K562 (cell line): Measurements from ENCODE around the gene TSKS. TPM values are rescaled to one million over a fixed set of nuclear protein-coding genes. Genes with fewer than 3 reads are reported as not detected.

Experiments used
- CHD1 ChIP-seq: fragments of 200-600 bp; sonication (generic); IDR thresholded peaks from one replicate; pipeline ENCODE4 v1.6.1; 2012; ENCODE audit warnings: mild to moderate bottlenecking, moderate library complexity, low read length, inconsistent platforms
- CREM ChIP-seq: IDR thresholded peaks from 2 replicates; pipeline ENCODE4 v1.6.1; 2014; ENCODE audit warnings: antibody characterized with exemption, low read depth
- CXXC5 ChIP-seq: fragments of 250-450 bp; sonication (Bioruptor Pico); IDR thresholded peaks from 2 replicates; pipeline ENCODE4 v1.8.0; 2022; ENCODE audit warnings: inconsistent platforms, mild to moderate bottlenecking, moderate library complexity
- E2F6 ChIP-seq, 2 experiments: IDR thresholded peaks; 2 replicates each; pipeline ENCODE4 v1.6.1; 2011; ENCODE audit warnings: borderline replicate concordance in 1 of 2, control low read depth in 1 of 2, low read depth in 1 of 2, low read length in 1 of 2, mild to moderate bottlenecking in 1 of 2, mixed read lengths in 1 of 2, moderate library complexity in 1 of 2; ENCODE audit not compliant: insufficient read depth in 1 of 2, insufficient read length in 1 of 2, poor library complexity in 1 of 2, severe bottlenecking in 1 of 2; ENCODE audit errors: extremely low read depth in 1 of 2
- E2F8 ChIP-seq: fragments of 450-650 bp; IDR thresholded peaks from 2 replicates; pipeline ENCODE4 v1.7.1; 2018; ENCODE audit warnings: mild to moderate bottlenecking, low read depth; ENCODE audit not compliant: partially characterized antibody
- ELF1 ChIP-seq: fragments of 200-800 bp; sonication (Bioruptor generic); IDR thresholded peaks from 2 replicates; pipeline ENCODE4 v1.6.1; 2016; ENCODE audit warnings: missing genetic modification characterization, missing compliant biosample characterization
- EP400 ChIP-seq: fragments of 450-650 bp; IDR thresholded peaks from 2 replicates; pipeline ENCODE4 v1.6.1; 2017; ENCODE audit warnings: antibody characterized with exemption, mild to moderate bottlenecking, moderate library complexity
- FOXJ2 ChIP-seq: fragments of 200-800 bp; sonication (Bioruptor generic); IDR thresholded peaks from 2 replicates; pipeline ENCODE4 v1.6.1; 2016; ENCODE audit warnings: missing genetic modification characterization, missing compliant biosample characterization
- GABPB2 ChIP-seq: fragments of 250-450 bp; sonication (Bioruptor Pico); conservative IDR thresholded peaks from 2 replicates; pipeline ENCODE4 v1.5.1; 2021; ENCODE audit warnings: mild to moderate bottlenecking
- HMGN3 ChIP-seq: IDR thresholded peaks from 2 replicates; pipeline ENCODE4 v1.6.1; 2011; ENCODE audit warnings: borderline replicate concordance, low read depth, mild to moderate bottlenecking, mixed read lengths, low read length; ENCODE audit not compliant: insufficient read length; ENCODE audit errors: extremely low read depth
- MAFG ChIP-seq: fragments of 450-650 bp; conservative IDR thresholded peaks from 2 replicates; pipeline ENCODE4 v1.6.1; 2016; ENCODE audit warnings: missing genetic modification characterization, missing compliant biosample characterization
- MEF2D ChIP-seq: conservative IDR thresholded peaks from 2 replicates; pipeline ENCODE4 v1.6.1; 2016; ENCODE audit warnings: low read depth, missing genetic modification characterization, missing compliant biosample characterization
- NR2C2 ChIP-seq, 2 experiments: fragments of 200-800 bp in 1 of 2; sonication (Bioruptor generic) in 1 of 2; sonication (generic) in 1 of 2; formaldehyde crosslinking in 1 of 2; IDR thresholded peaks; 2 replicates each; pipeline versions ENCODE4 v1.6.1 to v1.8.0; 2016 to 2022; ENCODE audit warnings: mild to moderate bottlenecking in 1 of 2, missing compliant biosample characterization in 1 of 2, missing genetic modification characterization in 1 of 2, missing genetic modification reagents in 1 of 2
- RAD51 ChIP-seq: fragments of 450-650 bp; IDR thresholded peaks from 2 replicates; pipeline ENCODE4 v1.7.1; 2016; ENCODE audit warnings: low read depth, mild to moderate bottlenecking, borderline replicate concordance
- SMARCC2 ChIP-seq: fragments of 450-650 bp; IDR thresholded peaks from 2 replicates; pipeline ENCODE4 v1.6.1; 2017; ENCODE audit warnings: antibody characterized with exemption, moderate library complexity, mild to moderate bottlenecking, low read depth
- TAF1 ChIP-seq: IDR thresholded peaks from 2 replicates; pipeline ENCODE4 v1.6.1; 2011; ENCODE audit warnings: mild to moderate bottlenecking, low read length, moderate library complexity; ENCODE audit not compliant: insufficient read depth, control insufficient read depth, severe bottlenecking; ENCODE audit errors: extremely low read depth
- TFAP4 ChIP-seq: sonication (generic); formaldehyde crosslinking; IDR thresholded peaks from 2 replicates; pipeline ENCODE4 v1.8.0; 2022; ENCODE audit warnings: missing genetic modification reagents, mild to moderate bottlenecking, moderate library complexity, borderline replicate concordance
- TRIM24 ChIP-seq, 2 experiments: fragments of 450-650 bp; IDR thresholded peaks; 2 replicates each; pipeline ENCODE4 v1.6.1; 2016
- ZBTB2 ChIP-seq: fragments of 450-650 bp; IDR thresholded peaks from 2 replicates; pipeline ENCODE4 v1.6.1; 2016; ENCODE audit warnings: antibody characterized with exemption
- polyA plus RNA-seq, 8 experiments: library from polyadenylated mRNA; depleted of rRNA in 4 of 8; stranded (reverse) in 5 of 8; unstranded in 3 of 8; fragments of >200 nt; fragmentation: Nextera tagmentation in 2 of 8; fragmentation: Illumina TruSeq in 1 of 8; extraction: Ambion mirVana in 2 of 8; extraction: Trizol in 1 of 8; gene quantifications; 2 replicates each; pipeline versions ENCODE4 v1.2.1 to v1.2.3, GENCODE V29; 2011 to 2014; ENCODE audit warnings: inconsistent platforms in 1 of 8, missing spikeins in 1 of 8
- total RNA-seq, 7 experiments: library from RNA; depleted of rRNA in 6 of 7; stranded (reverse); fragments of >200 nt in 6 of 7; fragmentation: Illumina TruSeq in 2 of 7; extraction: Trizol in 2 of 7; gene quantifications; 2 replicates each; pipeline versions ENCODE4 v1.2.1 to v1.2.3, GENCODE V29; 2011 to 2021; ENCODE audit warnings: low replicate concordance in 1 of 7

Gene TSKS
- total and polyA plus RNA-seq, 9 of the 15 experiments (the other 6 are each of a cell fraction or from before 2014, with no cell fraction given), result 0.14 to 4.5 (median 0.80) TPM

- TF ChIP-seq E2F6 (IDR thresholded peaks at IDR 0.05; ENCODE audit: borderline replicate concordance in 1 of 2, extremely low read depth in 1 of 2, insufficient read depth in 1 of 2, insufficient read length in 1 of 2, low read depth in 1 of 2, low read length in 1 of 2, poor library complexity in 1 of 2, severe bottlenecking in 1 of 2), result peak; percentile 52 to 56
- TF ChIP-seq TFAP4 (CRISPR knock-in tag), result 0 out of 2 replicates have a peak, but pooled peaks have one; percentile 57
- peak; percentile 20; the same call in 1 of the 2 replicates for TF ChIP-seq MEF2D (tag)
- TF ChIP-seq SMARCC2, result no peak
- TF ChIP-seq TRIM24 (IDR thresholded peaks at IDR 0.05), result peak in 1 of 2 experiments; percentile 8; a peak in 1 of 4 replicates
- peak; percentile 79 for TF ChIP-seq EP400
- TF ChIP-seq FOXJ2 (tag), result 0 out of 2 replicates have a peak, but pooled peaks have one; percentile 52
- TF ChIP-seq MAFG (tag), result no peak
- TF ChIP-seq RAD51, result 0 out of 2 replicates have a peak, but pooled peaks have one; percentile 2
- TF ChIP-seq NR2C2 (CRISPR knock-in tag; IDR thresholded peaks at IDR 0.05), result no peak
- TF ChIP-seq NR2C2 (tag; IDR thresholded peaks at IDR 0.05), result no peak
- peak; percentile 95 for TF ChIP-seq CXXC5 (CRISPR knock-in tag)
- peak; percentile 82; the same call in 1 of the 2 replicates for TF ChIP-seq CREM
- TF ChIP-seq ZBTB2, result peak; percentile 58
- TF ChIP-seq TAF1, result peak; percentile 68
- no peak for TF ChIP-seq E2F8
- peak; percentile 20 for TF ChIP-seq HMGN3
- TF ChIP-seq GABPB2, result no peak
- TF ChIP-seq ELF1 (tag), result peak; percentile 67; the same call in 1 of the 2 replicates
- peak; percentile 81 for TF ChIP-seq CHD1
Measured at GRCh38 chr19:49766007-49766929, 3.2 kb upstream of the TSKS start (continued).
